HT-29 (cell line): ENCODE results near the gene GOLGA1. TPM values are rescaled to one million over a fixed set of nuclear protein-coding genes. Genes with fewer than 3 reads are reported as not detected.
A peak's percentile ranks its signal among the peaks of the same experiment; 100 is the strongest.
"Not testable (repeated sequence)": the region's sequence is repeated elsewhere in the genome, so short reads cannot be mapped to it uniquely, and the experiment has no call there.

ENCODE experiments used
- DNase-seq: peaks from one replicate; pipeline ENCODE4 v3.0.0-alpha.2; 2015; ENCODE audit warnings: low spot score
- small RNA-seq: library from RNA; depleted of rRNA; stranded (forward); fragments of <200 nt; gene quantifications from one replicate; pipeline ENCODE3, GENCODE V24; 2014
- total RNA-seq: library from RNA; depleted of rRNA; stranded (reverse); fragments of >200 nt; shearing (Covaris generic); gene quantifications from 2 replicates; pipeline ENCODE4 v1.2.3, GENCODE V29; 2014; rRNA removed

GOLGA1 gene
- total RNA-seq, 1 experiment from 2014 or later: 5.0 TPM

- not testable (repeated sequence) for DNase-seq
Measured at GRCh38 chr9:124838132-124838531, 102.8 kb downstream of the GOLGA1 start.

GRCh38 chr9:124835026-124835557 lies 105.8 kb downstream of the GOLGA1 start:
- peak; percentile 91 for DNase-seq

- peak; percentile 68 for DNase-seq
Measured at GRCh38 chr9:124834591-124834990, 106.3 kb downstream of the GOLGA1 start.

- DNase-seq: no peak
Measured at GRCh38 chr9:124831642-124832364, 109.1 kb downstream of the GOLGA1 start.

GRCh38 chr9:124830593-124830992 lies 110.3 kb downstream of the GOLGA1 start:
- DNase-seq: no peak

GRCh38 chr9:124829334-124829669 lies 111.6 kb downstream of the GOLGA1 start:
- peak; percentile 14 for DNase-seq

- DNase-seq: no peak
Measured at GRCh38 chr9:124828489-124829333, 112.2 kb downstream of the GOLGA1 start.

Small RNA genes lying within 50 kb of the gene (small RNA-seq; reads per million reads assigned to genes)
- gene RNU4-82P: not detected

Other genes with a start within 250 kb of the GOLGA1 start
- 3.4 and 4.7 TPM in 2 replicates for gene NR6A1, start 169.8 kb downstream of the GOLGA1 start, total RNA-seq
- gene OLFML2A, start 163.9 kb downstream of the GOLGA1 start, total RNA-seq: 0.21 TPM in 1 of 2 replicates, not detected in the other
- gene WDR38, start 87.6 kb downstream of the GOLGA1 start, total RNA-seq: not detected in 2 replicates
- 3,028 and 3,073 TPM in 2 replicates for gene RPL35, start 79.1 kb downstream of the GOLGA1 start, total RNA-seq
- 66.9 and 76.1 TPM in 2 replicates for gene ARPC5L, start 79.0 kb downstream of the GOLGA1 start, total RNA-seq
- gene SCAI, start 202.4 kb upstream of the GOLGA1 start, total RNA-seq: 3.9 and 5.3 TPM in 2 replicates
- gene PPP6C, start 248.7 kb upstream of the GOLGA1 start, total RNA-seq: 11.6 and 13.1 TPM in 2 replicates